IMR-90 (cell line): ENCODE results near the gene KIF1B. TPM values are rescaled to one million over a fixed set of nuclear protein-coding genes. Genes with fewer than 3 reads are reported as not detected.

ENCODE experiments used
- ATAC-seq: fragments of 200-7000 bp; cut with Tn5 transposase; 2 replicates; pipeline ENCODE4 v1.9.1; 2020; ENCODE audit warnings: low read depth, mild to moderate bottlenecking, moderate library complexity
- BruUV-seq: library from RNA; stranded (reverse); fragments of 400-500 nt; replicated peaks from 2 replicates; lab custom pipeline; 2021; lab: Mats Ljungman, UMichigan
- CTCF ChIA-PET: fragments of 300-600 bp; formaldehyde crosslinking; extraction: SDS; loops from one replicate; lab custom pipeline; 2021; ENCODE audit warnings: antibody characterized with exemption; lab: Yijun Ruan, JAX
- POLR2A ChIA-PET: fragments of 300-600 bp; sonication (Branson Sonifier 250); formaldehyde crosslinking; loops from one replicate; lab custom pipeline; 2022; ENCODE audit warnings: antibody characterized with exemption; ENCODE audit not compliant: unreplicated experiment; lab: Charles Lee
- DNase-seq: peaks from one replicate; pipeline ENCODE4 v3.0.0; 2013
- H2AFZ ChIP-seq: replicated peaks from 2 replicates; pipeline ENCODE3; 2013; ENCODE audit warnings: low read length, mild to moderate bottlenecking; ENCODE audit not compliant: poor library complexity
- H2AK5ac ChIP-seq: 2 replicates; pipeline ENCODE4 v1.6.1; 2013; ENCODE audit warnings: low read depth, low read length, inconsistent platforms
- H2AK9ac ChIP-seq: replicated peaks from 2 replicates; pipeline ENCODE3; 2013; ENCODE audit warnings: mild to moderate bottlenecking, low read depth, low read length, moderate library complexity; ENCODE audit not compliant: poor library complexity
- H2BK120ac ChIP-seq: 2 replicates; pipeline ENCODE4 v1.6.1; 2013; ENCODE audit warnings: low read depth, low read length, inconsistent platforms
- H2BK15ac ChIP-seq: 3 replicates; pipeline ENCODE4 v1.6.1; 2013; ENCODE audit warnings: low read depth, low read length, inconsistent platforms
- H2BK20ac ChIP-seq: 2 replicates; pipeline ENCODE4 v1.6.1; 2013; ENCODE audit warnings: low read depth, mild to moderate bottlenecking, inconsistent platforms, low read length, moderate library complexity
- H2BK5ac ChIP-seq: 2 replicates; pipeline ENCODE4 v1.6.1; 2013; ENCODE audit warnings: mild to moderate bottlenecking, low read depth, low read length, inconsistent platforms; ENCODE audit not compliant: poor library complexity, severe bottlenecking
- H3K14ac ChIP-seq: replicated peaks from 2 replicates; pipeline ENCODE4 v1.6.1; 2013; ENCODE audit warnings: low read depth, low read length, inconsistent platforms
- H3K18ac ChIP-seq: 2 replicates; pipeline ENCODE4 v1.6.1; 2013; ENCODE audit warnings: low read depth, low read length, control low read depth
- H3K23ac ChIP-seq: 2 replicates; pipeline ENCODE4 v1.6.1; 2013; ENCODE audit warnings: low read depth, low read length, inconsistent platforms
- H3K27ac ChIP-seq: 2 replicates; pipeline ENCODE4 v1.5.1; 2013; ENCODE audit warnings: mild to moderate bottlenecking, control low read depth, low read length; ENCODE audit not compliant: insufficient read depth
- H3K27me3 ChIP-seq: 2 replicates; pipeline ENCODE4 v1.6.1; 2013; ENCODE audit warnings: low read length; ENCODE audit not compliant: control insufficient read depth, insufficient read depth
- H3K36me3 ChIP-seq: 2 replicates; pipeline ENCODE4 v1.6.1; 2013; ENCODE audit warnings: low read length, mixed read lengths; ENCODE audit not compliant: control insufficient read depth, insufficient read depth
- H3K4ac ChIP-seq: 2 replicates; pipeline ENCODE4 v1.6.1; 2013; ENCODE audit warnings: low read depth, low read length, inconsistent platforms
- H3K4me1 ChIP-seq: 2 replicates; pipeline ENCODE4 v1.6.1; 2013; ENCODE audit warnings: low read length, mixed read lengths; ENCODE audit not compliant: control insufficient read depth, insufficient read depth
- H3K4me2 ChIP-seq: 2 replicates; pipeline ENCODE4 v1.6.1; 2013; ENCODE audit warnings: low read depth, mild to moderate bottlenecking, control low read depth, low read length, moderate library complexity
- H3K4me3 ChIP-seq: 2 replicates; pipeline ENCODE4 v1.5.1; 2013; ENCODE audit warnings: low read depth, mild to moderate bottlenecking, control low read depth, low read length, moderate library complexity; ENCODE audit not compliant: insufficient read depth
- H3K56ac ChIP-seq: 2 replicates; pipeline ENCODE4 v1.6.1; 2013; ENCODE audit warnings: low read length, inconsistent platforms; ENCODE audit not compliant: insufficient read depth; ENCODE audit errors: extremely low read depth
- H3K79me1 ChIP-seq, 2 experiments: 2 replicates each; pipeline ENCODE4 v1.6.1; 2013; ENCODE audit warnings: low read length in 2 of 2, inconsistent platforms in 1 of 2, low read depth in 1 of 2
- H3K9ac ChIP-seq: 2 replicates; pipeline ENCODE4 v1.6.1; 2013; ENCODE audit warnings: low read depth, low read length, control low read depth
- H3K9me1 ChIP-seq: 2 replicates; pipeline ENCODE4 v1.6.1; 2013; ENCODE audit warnings: low read length, inconsistent platforms; ENCODE audit not compliant: insufficient read depth
- H3K9me3 ChIP-seq: 2 replicates; pipeline ENCODE4 v1.6.1; 2013; ENCODE audit warnings: low read length; ENCODE audit not compliant: control insufficient read depth, insufficient read depth
- H4K20me1 ChIP-seq: 2 replicates; pipeline ENCODE4 v1.6.1; 2013; ENCODE audit warnings: low read length, inconsistent platforms; ENCODE audit not compliant: insufficient read depth
- H4K5ac ChIP-seq: 2 replicates; pipeline ENCODE4 v1.6.1; 2013; ENCODE audit warnings: mild to moderate bottlenecking, low read depth, low read length, control low read depth
- H4K8ac ChIP-seq, 2 experiments: 2 replicates each; pipeline ENCODE4 v1.6.1; 2013; ENCODE audit warnings: low read depth in 2 of 2, low read length in 2 of 2, control low read depth in 1 of 2, inconsistent platforms in 1 of 2
- H4K91ac ChIP-seq: 2 replicates; pipeline ENCODE4 v1.6.1; 2013; ENCODE audit warnings: low read depth, low read length, inconsistent platforms; ENCODE audit not compliant: insufficient read depth
- BHLHE40 ChIP-seq: fragments of 150-350 bp; IDR thresholded peaks from 2 replicates; pipeline ENCODE4 v1.6.1; 2016; ENCODE audit warnings: mild to moderate bottlenecking, low read depth, low read length
- CEBPB ChIP-seq: IDR thresholded peaks from 2 replicates; pipeline ENCODE4 v1.6.1; 2012; ENCODE audit warnings: low read depth, low read length, improper control_type of control experiment
- CHD1 ChIP-seq: IDR thresholded peaks from 2 replicates; pipeline ENCODE4 v1.6.1; 2012; ENCODE audit warnings: low read depth, low read length, improper control_type of control experiment
- ELK1 ChIP-seq: fragments of 150-350 bp; IDR thresholded peaks from 2 replicates; pipeline ENCODE4 v1.6.1; 2016; ENCODE audit warnings: low read depth, mild to moderate bottlenecking, low read length, moderate library complexity, borderline replicate concordance
- FOS ChIP-seq: fragments of 150-350 bp; IDR thresholded peaks from 2 replicates; pipeline ENCODE4 v1.6.1; 2016; ENCODE audit warnings: low read depth, low read length
- MAFK ChIP-seq: IDR thresholded peaks from 2 replicates; pipeline ENCODE4 v1.6.1; 2012; ENCODE audit warnings: low read depth, low read length, improper control_type of control experiment
- MAZ ChIP-seq: IDR thresholded peaks from 2 replicates; pipeline ENCODE4 v1.6.1; 2012; ENCODE audit warnings: low read depth, mild to moderate bottlenecking, low read length, improper control_type of control experiment, moderate library complexity, borderline replicate concordance
- MXI1 ChIP-seq: IDR thresholded peaks from 2 replicates; pipeline ENCODE4 v1.6.1; 2012; ENCODE audit warnings: low read depth, mild to moderate bottlenecking, low read length, moderate library complexity, borderline replicate concordance
- NFE2L2 ChIP-seq: fragments of 150-350 bp; IDR thresholded peaks from 2 replicates; pipeline ENCODE4 v1.6.1; 2016; ENCODE audit warnings: low read depth, mild to moderate bottlenecking, low read length
- POLR2A ChIP-seq: IDR thresholded peaks from 2 replicates; pipeline ENCODE4 v1.6.1; 2012; ENCODE audit warnings: mild to moderate bottlenecking, low read depth, low read length
- RAD21 ChIP-seq: IDR thresholded peaks from 2 replicates; pipeline ENCODE4 v1.6.1; 2012; ENCODE audit warnings: low read length, improper control_type of control experiment
- RFX5 ChIP-seq: IDR thresholded peaks from 2 replicates; pipeline ENCODE4 v1.8.0; 2012; ENCODE audit warnings: low read depth, mild to moderate bottlenecking, low read length, moderate library complexity
- SMC3 ChIP-seq: fragments of 150-350 bp; IDR thresholded peaks from 2 replicates; pipeline ENCODE4 v1.6.1; 2016; ENCODE audit warnings: low read depth, mild to moderate bottlenecking, antibody characterized with exemption, low read length, moderate library complexity
- WGBS, 2 experiments: methylation state at CpG; one replicate each; pipeline versions ENCODE4 v1.1.5 to v1.1.7; 2013; ENCODE audit warnings: missing lambda C conversion rate in 2 of 2; ENCODE audit not compliant: insufficient read length in 1 of 2; ENCODE audit errors: extremely low coverage in 2 of 2; 5-methylcytosine and 5-hydroxymethylcytosine counted together
- dilution Hi-C: fragments of 300-500 bp; cut with HindIII; formaldehyde crosslinking; loops from one replicate; pipeline ENCODE4 v1.14.3; 2018; ENCODE audit warnings: low sequenced_read_pairs; ENCODE audit not compliant: unreplicated experiment
- in situ Hi-C: fragments of 300-500 bp; cut with MboI; formaldehyde crosslinking; loops from 3 replicates; pipeline ENCODE4 v1.14.3; 2019; ENCODE audit warnings: low sequenced_read_pairs, inconsistent platforms, mixed read lengths
- intact Hi-C: fragments of 100-400 bp; cut with micrococcal nuclease; formaldehyde crosslinking; loops from 2 replicates; pipeline ENCODE4 v1.10.0; 2022
- polyA plus RNA-seq, 3 experiments: library from polyadenylated mRNA; depleted of rRNA; stranded (reverse); fragments of >200 nt; gene quantifications; 2 replicates each; pipeline ENCODE4 v1.2.3, GENCODE V29; 2012; ENCODE audit warnings: low replicate concordance in 1 of 3
- total RNA-seq: library from RNA; depleted of rRNA; stranded (reverse); fragments of >200 nt; gene quantifications from 2 replicates; pipeline ENCODE4 v1.2.3, GENCODE V29; 2012
- TF ChIP-seq, protein P1 (sequence below): conservative IDR thresholded peaks from 2 replicates; pipeline ENCODE4 v1.5.1; 2012; ENCODE audit warnings: mild to moderate bottlenecking, low read depth, low read length, improper control_type of control experiment

The KIF1B gene
- total and polyA plus RNA-seq, 2 of the 4 experiments (the other 2 are of a cell fraction), result 13.0 to 21.1 TPM

GRCh38 chr1:10229903-10230302 lies 19.5 kb downstream of the KIF1B start:
- ATAC-seq, result no peak
- peaks cover 66% of the 10 kb centered on the region for H4K20me1 ChIP-seq

More at GRCh38 chr1:10229903-10230302, 19.5 kb downstream of the KIF1B start:
- H3K4me3 ChIP-seq, result no peak overlapping the region
- no peak overlapping the region for H3K4ac ChIP-seq
- no peak overlapping the region for H4K8ac ChIP-seq
- no peak overlapping the region for H3K4me2 ChIP-seq
- ChIA-PET CTCF (no interaction called here), POLR2A (no interaction called here)
- DNase-seq, result no peak
- H3K56ac ChIP-seq, result no peak overlapping the region
- no peak overlapping the region for H2AK9ac ChIP-seq
- H3K9me1 ChIP-seq, result peaks cover 5% of the 10 kb centered on the region
- H3K27me3 ChIP-seq, result no peaks in the 10 kb centered on the region
- no peak overlapping the region for H2BK15ac ChIP-seq
- WGBS, 2 experiments, result no CpG with 5 or more reads among the region's 5 CpGs
- no peak overlapping the region for H2BK120ac ChIP-seq
- H4K91ac ChIP-seq, result no peak overlapping the region
- intact Hi-C loops (no loop called here), in situ Hi-C loops (no loop called here), dilution Hi-C loops (no loop called here)
- no peak overlapping the region for H2BK20ac ChIP-seq
- peaks cover 2% of the 10 kb centered on the region; the same call in 1 of the 2 replicates for H3K4me1 ChIP-seq
- no peak overlapping the region for H4K5ac ChIP-seq
- no peak overlapping the region for H3K27ac ChIP-seq
- peaks cover 7% of the 10 kb centered on the region for H3K36me3 ChIP-seq
- H3K9ac ChIP-seq, result no peak overlapping the region
- H3K79me1 ChIP-seq, result peaks cover 7 to 70% of the 10 kb centered on the region in 2 experiments
- H2BK5ac ChIP-seq, result no peak overlapping the region
- TF ChIP-seq BHLHE40, result no peak
- TF ChIP-seq SMC3, result no peak
- no peak for TF ChIP-seq MAFK
- no peak for TF ChIP-seq ELK1
- no peak for TF ChIP-seq MXI1
- TF ChIP-seq RFX5, result no peak
- no peak for TF ChIP-seq POLR2A
- TF ChIP-seq, protein P1, sequence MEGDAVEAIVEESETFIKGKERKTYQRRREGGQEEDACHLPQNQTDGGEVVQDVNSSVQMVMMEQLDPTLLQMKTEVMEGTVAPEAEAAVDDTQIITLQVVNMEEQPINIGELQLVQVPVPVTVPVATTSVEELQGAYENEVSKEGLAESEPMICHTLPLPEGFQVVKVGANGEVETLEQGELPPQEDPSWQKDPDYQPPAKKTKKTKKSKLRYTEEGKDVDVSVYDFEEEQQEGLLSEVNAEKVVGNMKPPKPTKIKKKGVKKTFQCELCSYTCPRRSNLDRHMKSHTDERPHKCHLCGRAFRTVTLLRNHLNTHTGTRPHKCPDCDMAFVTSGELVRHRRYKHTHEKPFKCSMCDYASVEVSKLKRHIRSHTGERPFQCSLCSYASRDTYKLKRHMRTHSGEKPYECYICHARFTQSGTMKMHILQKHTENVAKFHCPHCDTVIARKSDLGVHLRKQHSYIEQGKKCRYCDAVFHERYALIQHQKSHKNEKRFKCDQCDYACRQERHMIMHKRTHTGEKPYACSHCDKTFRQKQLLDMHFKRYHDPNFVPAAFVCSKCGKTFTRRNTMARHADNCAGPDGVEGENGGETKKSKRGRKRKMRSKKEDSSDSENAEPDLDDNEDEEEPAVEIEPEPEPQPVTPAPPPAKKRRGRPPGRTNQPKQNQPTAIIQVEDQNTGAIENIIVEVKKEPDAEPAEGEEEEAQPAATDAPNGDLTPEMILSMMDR, result no peak
- no peak for TF ChIP-seq FOS
- no peak for TF ChIP-seq RAD21
- no peak for TF ChIP-seq NFE2L2
- no peak for TF ChIP-seq MAZ
- TF ChIP-seq CHD1, result no peak
- TF ChIP-seq CEBPB, result no peak
- no peaks in the 10 kb centered on the region for H3K9me3 ChIP-seq
- H2AFZ ChIP-seq, result no peak overlapping the region
- H2AK5ac ChIP-seq, result no peak overlapping the region
- no peak overlapping the region for H3K18ac ChIP-seq
- no TSS peak for BruUV-seq
- no peak overlapping the region for H3K23ac ChIP-seq
- no peak overlapping the region for H3K14ac ChIP-seq
